Measurements from ENCODE around the gene SMYD3. TPM values are rescaled to one million over a fixed set of nuclear protein-coding genes. Genes with fewer than 3 reads are reported as not detected.

The SMYD3 gene
- total and polyA plus RNA-seq, 9 of the 15 experiments (the other 6 are each of a cell fraction or from before 2014, with no cell fraction given) = 128 to 440 (median 197) TPM

DNA sequence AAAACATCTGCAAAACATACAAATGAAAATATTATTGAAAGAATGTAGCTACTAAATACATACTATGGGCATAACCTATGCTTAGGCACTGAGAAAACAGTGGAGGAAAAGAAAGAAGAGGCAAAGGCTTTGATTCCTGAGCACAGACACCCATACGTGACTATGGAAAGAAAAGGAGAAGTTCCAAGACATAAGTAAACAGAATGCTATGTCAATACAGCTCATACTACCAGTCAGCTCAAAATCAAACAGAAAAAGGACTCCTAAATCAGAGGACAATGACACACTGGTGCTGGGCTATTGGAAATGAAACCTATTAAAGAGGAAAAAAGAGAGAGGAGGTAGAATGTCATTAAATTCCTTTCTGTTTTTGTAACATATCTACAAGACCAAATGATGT lies 225.4 kb downstream of the SMYD3 start (continued):
- TF ChIP-seq, protein P1, sequence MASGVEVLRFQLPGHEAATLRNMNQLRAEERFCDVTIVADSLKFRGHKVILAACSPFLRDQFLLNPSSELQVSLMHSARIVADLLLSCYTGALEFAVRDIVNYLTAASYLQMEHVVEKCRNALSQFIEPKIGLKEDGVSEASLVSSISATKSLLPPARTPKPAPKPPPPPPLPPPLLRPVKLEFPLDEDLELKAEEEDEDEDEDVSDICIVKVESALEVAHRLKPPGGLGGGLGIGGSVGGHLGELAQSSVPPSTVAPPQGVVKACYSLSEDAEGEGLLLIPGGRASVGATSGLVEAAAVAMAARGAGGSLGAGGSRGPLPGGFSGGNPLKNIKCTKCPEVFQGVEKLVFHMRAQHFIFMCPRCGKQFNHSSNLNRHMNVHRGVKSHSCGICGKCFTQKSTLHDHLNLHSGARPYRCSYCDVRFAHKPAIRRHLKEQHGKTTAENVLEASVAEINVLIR (CRISPR knock-in tag; IDR thresholded peaks at IDR 0.05) = no peak
- no peak for TF ChIP-seq POLR3G (IDR thresholded peaks at IDR 0.05; ENCODE audit: extremely low read depth, insufficient read length, insufficient replicate concordance)

DNA sequence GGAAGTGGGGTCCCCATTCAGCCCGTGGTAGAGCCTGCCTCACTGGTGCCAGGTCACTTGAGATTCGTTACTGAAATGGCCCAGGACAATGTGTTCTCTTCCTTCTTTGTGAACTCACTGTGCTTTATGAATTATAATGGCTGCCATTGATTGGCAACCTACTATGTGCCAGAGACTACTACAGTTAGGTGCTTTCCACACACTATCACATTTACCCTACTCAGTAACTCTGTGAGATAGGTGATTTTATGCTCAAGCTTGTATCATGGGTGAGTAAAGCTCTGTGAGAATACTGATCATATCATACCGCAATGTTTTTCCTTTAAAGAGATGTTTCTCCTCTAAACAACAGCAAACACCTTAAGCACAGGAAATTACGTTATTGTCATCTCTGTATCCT lies 225.9 kb downstream of the SMYD3 start:
- H3K4me1 ChIP-seq (replicated peaks in 1 of 2; ENCODE audit: control insufficient read depth in 2 of 2, insufficient read depth in 2 of 2, low read length in 2 of 2) = no peaks in the 10 kb centered on the region; a peak in 3 of 5 replicates
- no peak overlapping the region for H2AFZ ChIP-seq (ENCODE audit: low read depth, low read length)
- no peak overlapping the region for H3K4me2 ChIP-seq (ENCODE audit: insufficient read depth, low read length)
- no peaks in the 10 kb centered on the region for H3K27me3 ChIP-seq (ENCODE audit: control insufficient read depth in 2 of 2, insufficient read depth in 2 of 2, low read length in 2 of 2)
- TF ChIP-seq PHTF2 (CRISPR knock-in tag; IDR thresholded peaks at IDR 0.05) (no peak), ZKSCAN1 (IDR thresholded peaks at IDR 0.05; ENCODE audit: low read depth, low read length) (peak; percentile 81)
- no peak overlapping the region for H3K4me3 ChIP-seq
- H3K36me3 ChIP-seq (ENCODE audit: control insufficient read depth, insufficient read depth, low read length) = no peaks in the 10 kb centered on the region
- FAIRE-seq (no peak), DNase-seq (ENCODE audit: extremely low read depth in 1 of 4, low spot score in 3 of 4) (no peak), ATAC-seq (no peak; the same call in 2 of the 3 replicates)
- H3K9me3 ChIP-seq (replicated peaks; ENCODE audit: control insufficient read depth, insufficient read depth, low read depth, low read length) = no peaks in the 10 kb centered on the region
- H3K9ac ChIP-seq (ENCODE audit: insufficient read depth in 1 of 2, low read depth in 2 of 2, low read length in 2 of 2) = no peak overlapping the region
- in situ Hi-C loops (cut with MboI) (loop anchor here (25.0 kb wide), 1 partner anchor 269 kb away; no protein-coding TSS in a partner anchor), intact Hi-C loops (cut with micrococcal nuclease) (loop anchor here (2.0 to 10.0 kb wide), 3 partner anchors 211 to 1126 kb away; partner anchors contain the start of gene KIF26B)
- H4K20me1 ChIP-seq (replicated peaks; ENCODE audit: control insufficient read depth, insufficient read depth, low read length) = no peaks in the 10 kb centered on the region
- ChIA-PET POLR2A (interaction anchor here (0.6 kb wide), 1 partner anchor 374 kb away, joined by 3 read pairs; no protein-coding TSS in a partner anchor), CTCF (ENCODE audit: low intra/inter-chr PET ratio) (interaction anchor here (0.6 to 3.2 kb wide), 2 partner anchors 210 to 268 kb away, joined by 3 to 33 read pairs; no protein-coding TSS in a partner anchor)
- no peak overlapping the region for H3K27ac ChIP-seq (ENCODE audit: extremely low read depth, low read depth, low read length)
- BruUV-seq (replicated peaks) = no TSS peak
- no peaks in the 10 kb centered on the region for H3K9me1 ChIP-seq (ENCODE audit: control insufficient read depth, insufficient read depth, low read length)
- WGBS (ENCODE audit: insufficient coverage, low coverage, missing lambda C conversion rate) = 62% methylated on average over 4 of the region's 4 CpGs
- H3K79me2 ChIP-seq (ENCODE audit: control insufficient read depth, insufficient read depth, low read length) = no peaks in the 10 kb centered on the region

Measured in K562 (cell line).